Measurements from ENCODE around the gene EPHA6.
"Not testable (repeated sequence)": the region's sequence is repeated elsewhere in the genome, so short reads cannot be mapped to it uniquely, and the experiment has no call there.

The EPHA6 gene

DNA sequence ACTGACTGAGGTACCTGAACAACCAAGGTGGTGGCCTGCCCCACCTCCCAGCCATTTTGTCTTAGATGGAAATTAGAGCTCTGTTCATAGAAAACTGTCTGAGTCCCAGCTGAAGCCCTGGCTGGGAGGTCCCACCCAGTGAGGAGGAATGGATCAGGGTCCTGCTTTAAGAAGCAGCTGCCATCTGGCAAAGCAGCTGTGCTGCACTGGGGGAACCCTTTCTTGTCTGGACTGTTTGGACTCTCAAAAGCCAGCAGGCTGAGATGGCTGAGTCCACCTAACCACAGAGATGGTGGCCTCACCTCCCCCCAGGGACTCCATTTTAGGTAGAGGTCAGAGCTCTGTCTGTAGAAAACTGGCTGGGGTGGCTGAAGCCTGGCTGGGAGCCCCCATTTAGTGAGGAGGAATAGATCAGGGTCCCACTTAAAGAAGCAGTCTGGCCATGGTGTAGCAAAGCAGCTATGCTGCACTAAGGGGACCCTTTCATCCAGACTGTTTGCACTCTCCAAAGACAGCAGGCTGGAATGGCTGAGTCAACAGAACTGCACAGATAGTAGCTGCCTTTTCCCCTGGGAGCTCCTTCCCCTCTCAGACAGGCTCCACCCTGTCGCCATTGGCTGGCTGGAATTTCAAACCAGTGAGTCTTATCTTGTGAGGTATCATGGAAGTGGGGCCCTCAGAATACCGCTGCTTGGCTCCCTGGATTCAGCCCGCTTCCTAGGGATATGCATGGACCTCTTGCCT is 116.9 kb downstream of the EPHA6 start:
- DNase-seq: no peak

DNA sequence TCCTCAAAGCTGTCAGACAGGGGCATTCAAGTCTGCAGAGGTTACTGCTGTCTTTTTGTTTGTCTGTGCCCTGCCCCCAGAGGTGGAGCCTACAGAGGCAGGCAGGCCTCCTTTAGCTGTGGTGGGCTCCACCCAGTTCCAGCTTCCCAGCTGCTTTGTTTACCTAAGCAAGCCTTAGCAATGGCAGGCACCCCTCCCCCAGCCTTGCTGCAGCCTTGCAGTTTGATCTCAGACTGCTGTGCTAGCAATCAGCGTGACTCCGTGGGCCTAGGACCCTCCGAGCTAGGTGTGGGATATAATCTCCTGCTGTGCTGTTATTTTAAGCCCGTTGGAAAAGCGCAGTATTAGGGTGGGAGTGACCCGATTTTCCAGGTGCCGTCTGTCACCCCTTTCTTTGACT is 127.7 kb downstream of the EPHA6 start:
- DNase-seq: not testable (repeated sequence)

- DNase-seq: no peak
These were observed 144.5 kb downstream of the EPHA6 start for GRCh38 chr3:96958856-96959255.

DNA sequence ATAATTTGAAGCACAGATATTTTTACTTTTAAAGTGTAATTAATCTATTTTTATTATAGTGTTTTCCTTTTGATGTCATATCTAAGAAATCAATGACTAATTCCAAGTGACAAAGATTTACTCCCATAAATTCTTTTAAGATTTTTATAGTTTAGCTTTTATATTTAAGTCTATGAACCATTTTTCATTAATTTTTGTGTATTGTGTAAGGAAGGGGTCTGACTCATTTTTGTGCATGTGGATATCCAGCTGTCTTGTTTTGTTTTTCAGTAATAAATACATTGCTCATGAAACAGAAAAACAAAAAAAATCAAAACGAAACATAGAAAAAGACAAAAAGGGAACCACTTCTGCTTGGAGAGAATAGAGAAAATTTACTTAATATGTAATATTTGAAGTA is 145.1 kb downstream of the EPHA6 start:
- no peak for DNase-seq

- DNase-seq: no peak
These were observed 145.7 kb downstream of the EPHA6 start for GRCh38 chr3:96959901-96960641.

DNA sequence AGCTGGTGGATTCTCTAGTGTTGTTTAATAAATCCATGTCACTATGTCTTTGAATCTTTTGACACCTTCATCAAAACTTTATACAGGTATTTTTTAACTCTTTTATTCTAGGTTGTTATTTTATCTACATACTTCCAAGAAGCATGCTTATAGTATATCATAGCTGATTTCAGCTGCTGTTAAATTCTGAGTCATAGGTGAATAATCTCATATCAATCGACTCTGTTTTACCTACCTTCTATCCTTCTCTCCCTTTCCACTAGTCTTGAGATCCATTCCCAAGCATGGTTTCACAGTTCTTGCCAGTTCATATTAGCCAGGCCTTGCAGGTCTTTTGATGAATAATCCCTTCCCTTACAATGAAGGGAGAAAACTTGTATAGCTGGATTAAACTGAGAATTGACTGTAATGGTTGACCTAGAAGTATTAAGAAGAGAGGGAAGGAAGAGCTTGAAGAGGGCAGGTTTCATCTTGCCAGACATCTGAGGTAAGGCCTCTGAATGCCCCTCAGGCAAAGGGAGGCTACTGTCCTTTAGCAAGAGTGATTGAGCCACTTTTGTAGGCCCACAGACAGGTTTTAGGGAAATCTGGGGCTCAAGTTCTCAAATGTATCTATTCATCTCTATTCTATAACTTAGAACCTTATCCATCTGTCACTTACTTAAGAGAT is 146.4 kb downstream of the EPHA6 start:
- DNase-seq: no peak

- no peak for DNase-seq
These were observed 147.2 kb downstream of the EPHA6 start for GRCh38 chr3:96961576-96961975.

DNA sequence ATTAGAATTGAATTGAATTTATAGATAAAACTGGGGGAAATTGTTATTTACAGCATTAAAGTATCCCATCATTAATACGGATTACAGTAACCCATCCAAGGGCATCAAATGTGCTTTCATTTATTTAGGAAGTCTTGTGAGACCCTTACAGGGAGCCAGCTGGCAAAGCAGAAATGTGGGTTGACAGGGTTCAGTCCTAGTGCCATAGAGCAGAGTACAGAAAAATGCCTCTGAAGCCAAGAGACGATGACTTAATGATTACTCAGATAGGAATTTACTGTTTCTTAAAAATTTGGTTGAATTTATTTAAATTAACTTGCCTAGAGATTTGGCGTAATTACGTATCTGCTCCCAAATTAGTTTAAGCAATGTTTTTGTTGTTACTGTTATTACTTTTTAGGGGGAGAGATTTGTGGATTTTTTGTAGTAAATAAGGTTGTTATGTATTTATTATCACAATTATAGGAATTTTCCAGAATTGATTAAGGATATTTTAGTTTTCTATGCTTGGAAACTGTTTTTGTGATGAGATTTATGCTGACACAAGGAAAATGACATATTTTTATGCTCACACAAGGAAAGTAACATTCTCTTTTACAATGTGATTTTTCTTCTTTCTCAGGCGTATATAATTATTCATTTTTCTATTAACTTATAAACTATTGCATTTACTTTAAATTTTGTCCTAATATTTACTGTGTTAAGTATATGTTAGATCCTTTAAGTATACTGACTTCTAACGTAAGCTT is 152.0 kb downstream of the EPHA6 start:
- no peak for DNase-seq

- no peak for DNase-seq
These were observed 155.8 kb downstream of the EPHA6 start for GRCh38 chr3:96970211-96970610.

DNA sequence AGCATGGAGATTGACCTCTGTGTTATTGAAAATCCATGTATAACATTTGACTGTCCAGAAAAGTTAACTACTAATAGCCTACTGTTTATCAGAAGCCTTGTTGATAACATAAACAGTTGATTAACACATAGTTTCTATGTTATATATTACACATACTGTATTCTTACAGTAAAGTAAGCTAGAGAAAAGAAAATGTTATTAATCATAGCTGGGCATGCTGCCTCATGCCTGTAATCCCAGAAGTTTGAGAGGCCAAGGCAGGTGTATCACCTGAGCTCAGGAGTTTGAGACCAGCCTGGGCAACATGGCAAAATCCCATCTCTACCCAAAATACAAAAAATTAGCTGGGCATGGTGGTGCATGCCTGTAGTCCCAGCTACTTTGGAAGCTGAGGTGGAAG is 163.3 kb downstream of the EPHA6 start:
- no peak for DNase-seq

DNA sequence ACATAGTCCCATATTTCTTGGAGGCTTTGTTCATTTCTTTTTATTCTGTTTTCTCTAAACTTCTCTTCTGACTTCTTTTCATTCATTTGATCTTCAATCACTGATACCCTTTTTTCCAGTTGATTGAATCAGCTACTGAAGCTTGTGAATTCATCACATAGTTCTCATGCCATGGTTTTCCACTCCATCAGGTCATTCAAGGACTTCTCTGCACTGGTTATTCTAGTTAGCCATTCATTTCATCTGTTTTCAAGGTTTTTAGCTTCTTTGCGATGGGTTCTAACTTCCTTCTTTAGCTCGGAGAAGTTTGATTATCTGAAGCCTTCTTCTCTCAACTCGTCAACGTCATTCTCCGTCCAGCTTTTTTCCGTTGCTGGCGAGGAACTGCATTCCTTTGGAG is 169.3 kb downstream of the EPHA6 start:
- DNase-seq: not testable (repeated sequence)

GRCh38 chr3:96986241-96986640 is 171.8 kb downstream of the EPHA6 start:
- DNase-seq: no peak

DNA sequence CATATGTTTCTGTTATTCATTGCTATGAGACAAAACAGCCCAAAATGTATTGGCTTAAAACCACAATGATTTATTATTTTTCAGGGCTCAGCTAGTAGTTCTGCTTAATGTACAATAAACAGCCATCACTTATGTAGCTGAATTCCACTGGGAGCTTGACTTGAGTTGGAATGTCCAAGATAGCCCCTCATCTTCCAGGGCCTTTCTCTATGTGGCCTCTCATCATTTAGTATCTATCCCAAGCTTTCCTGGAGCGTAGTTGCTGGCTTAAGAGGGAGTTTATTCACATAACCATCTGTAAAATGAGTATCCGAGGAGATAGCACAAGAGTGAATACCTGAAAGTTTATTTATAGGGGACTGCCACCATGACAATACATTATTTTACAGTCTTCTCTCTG is 176.8 kb downstream of the EPHA6 start:
- no peak for DNase-seq

GRCh38 chr3:96991800-96992365 is 177.5 kb downstream of the EPHA6 start:
- no peak for DNase-seq

DNA sequence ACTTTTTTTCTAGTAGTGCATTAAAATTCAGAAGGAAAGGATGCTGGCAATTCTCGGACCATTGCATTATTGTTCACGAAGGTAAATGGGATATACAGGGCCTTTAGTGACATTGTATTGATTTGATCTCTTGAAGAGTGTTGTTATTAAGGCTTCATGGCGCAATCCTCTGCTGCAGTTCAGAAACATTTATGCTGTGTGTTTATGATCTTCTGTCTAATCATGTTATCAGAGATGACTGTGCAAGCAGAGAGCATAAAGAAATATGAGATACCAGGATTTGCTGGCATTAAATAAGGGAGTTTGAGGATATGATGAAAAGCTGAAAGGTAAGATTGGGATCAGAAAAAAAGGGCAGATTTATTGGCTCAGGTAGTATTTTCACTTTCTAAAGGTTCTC is 180.6 kb downstream of the EPHA6 start:
- DNase-seq: no peak

DNA sequence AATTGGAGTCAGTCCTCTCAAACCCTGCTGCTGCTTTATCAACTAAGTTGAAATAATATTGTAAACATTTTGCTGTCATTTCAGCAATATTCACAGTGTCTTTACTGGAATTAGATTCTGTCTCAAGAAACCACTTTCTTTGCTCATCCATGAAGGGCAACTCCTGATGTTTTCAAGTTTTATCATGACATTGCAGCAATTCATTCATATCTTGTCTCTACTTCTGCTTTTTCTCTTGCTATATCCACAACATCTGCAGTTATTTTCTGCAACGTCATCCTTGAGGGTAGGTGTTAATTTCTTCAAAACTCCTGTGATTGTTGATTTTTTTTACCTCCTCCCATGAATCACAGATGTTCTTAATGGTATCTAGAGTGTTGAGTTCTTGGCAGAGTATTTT is 181.6 kb downstream of the EPHA6 start:
- no peak for DNase-seq

DNA sequence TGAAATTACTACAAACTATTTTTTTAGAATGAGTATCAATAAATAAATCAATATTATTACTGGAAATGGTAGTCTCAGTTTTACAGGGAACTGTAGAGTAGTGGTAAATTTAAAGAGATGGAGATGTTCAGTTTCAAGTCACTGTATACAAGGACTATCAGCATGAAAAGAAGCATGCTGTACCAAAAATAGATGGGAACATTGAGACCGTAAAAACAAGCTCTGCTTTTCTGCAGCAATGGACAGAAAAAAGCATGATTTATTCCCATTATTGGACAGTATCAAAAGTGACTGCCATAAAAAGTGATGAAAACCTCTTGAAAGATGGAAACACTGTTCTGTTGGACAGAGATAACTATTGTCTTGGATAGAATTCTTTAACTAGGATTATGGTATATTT is 187.2 kb downstream of the EPHA6 start:
- no peak for DNase-seq

GRCh38 chr3:97009427-97010019 is 195.1 kb downstream of the EPHA6 start:
- DNase-seq: no peak

DNA sequence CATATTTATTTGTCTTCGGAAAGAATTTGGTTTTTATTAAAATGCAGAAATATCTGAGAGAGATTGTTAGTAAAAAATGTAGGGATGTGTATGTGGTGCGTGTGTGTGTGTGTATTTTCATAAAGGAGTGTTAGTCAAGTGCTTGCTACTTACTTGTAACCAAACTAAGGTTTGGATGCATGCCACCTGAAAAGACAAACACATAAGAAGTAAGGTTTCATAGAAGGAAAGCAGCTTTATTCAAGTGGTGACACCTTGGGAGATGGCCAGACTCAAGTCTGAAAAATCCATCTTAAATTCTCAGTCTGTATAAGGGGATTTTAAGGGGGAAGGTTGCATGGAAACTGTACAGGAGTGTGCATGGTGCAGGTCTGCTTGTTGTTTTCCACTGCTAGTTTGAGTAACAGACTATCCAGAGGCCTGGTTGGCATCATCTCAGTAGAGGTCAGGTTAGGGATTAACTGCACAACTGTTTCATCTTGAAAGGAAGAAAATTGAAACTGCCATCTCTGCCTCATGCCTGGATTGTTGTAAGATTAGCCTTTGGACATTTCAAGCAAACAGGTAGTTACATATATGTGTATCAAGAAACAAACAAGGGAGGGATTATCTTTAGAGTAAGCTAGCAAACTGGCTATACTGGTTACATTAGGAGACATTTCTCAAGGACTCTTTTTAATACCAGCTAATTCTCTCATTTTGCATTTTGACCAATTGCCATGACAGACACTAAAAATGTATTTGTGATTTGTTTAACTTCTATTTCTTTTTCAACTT is 196.7 kb downstream of the EPHA6 start:
- DNase-seq: no peak

DNA sequence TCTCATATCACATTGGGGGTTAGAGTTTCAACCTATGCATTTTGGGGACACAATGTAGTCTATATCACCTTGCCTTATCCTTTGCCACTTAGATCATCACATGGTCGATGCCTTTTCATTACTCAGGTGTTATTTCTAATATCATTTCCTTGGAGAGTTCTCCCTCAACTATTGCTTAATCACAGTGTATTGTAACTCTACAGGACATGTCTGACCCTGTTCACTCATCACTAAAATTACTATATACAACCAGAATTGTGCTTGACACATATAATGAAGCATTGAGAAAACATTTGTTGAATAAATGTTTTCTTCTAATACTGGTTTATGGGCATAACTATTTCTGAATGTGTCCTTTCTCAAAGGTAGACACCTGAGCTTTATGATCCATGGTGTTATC is 207.4 kb downstream of the EPHA6 start:
- DNase-seq: no peak

DNA sequence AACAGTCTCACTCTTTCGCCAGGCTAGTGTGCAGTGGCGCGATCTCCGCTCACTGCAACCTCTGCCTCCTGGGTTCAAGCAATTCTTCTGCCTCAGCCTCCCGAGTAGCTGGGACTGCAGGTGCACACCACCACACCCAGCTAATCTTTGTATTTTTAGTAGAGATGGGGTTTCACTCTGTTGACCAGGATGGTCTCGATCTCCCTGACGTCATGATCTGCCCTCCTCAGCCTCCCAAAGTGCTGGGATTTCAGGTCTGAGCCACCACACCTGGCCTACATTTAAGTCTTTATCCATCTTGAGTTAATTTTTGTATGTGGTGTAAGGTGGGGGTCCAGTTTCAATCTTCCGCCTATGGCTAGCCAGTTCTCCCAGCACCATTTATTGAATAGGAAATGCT is 211.2 kb downstream of the EPHA6 start:
- not testable (repeated sequence) for DNase-seq

DNA sequence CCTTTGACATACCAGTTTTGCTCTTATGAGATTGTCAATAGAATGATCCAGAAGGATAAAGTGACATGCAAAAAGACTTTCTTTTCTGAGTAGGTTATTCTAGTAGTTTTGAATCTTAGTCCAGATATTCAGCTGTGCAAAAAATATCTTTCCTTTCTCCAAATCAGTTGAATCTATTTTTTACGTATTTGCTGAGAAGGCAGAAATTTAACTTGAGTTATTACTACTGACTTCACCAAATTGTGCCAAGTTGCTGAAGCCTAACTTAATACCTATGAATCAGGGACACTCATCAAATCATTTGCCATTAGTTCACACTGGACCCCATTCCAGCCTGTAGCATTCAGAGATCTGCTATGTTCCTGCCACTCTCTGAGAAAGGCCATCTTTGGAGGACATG is 215.6 kb downstream of the EPHA6 start:
- DNase-seq: no peak
